Measurements from ENCODE around the gene RNF128. TPM values are rescaled to one million over a fixed set of nuclear protein-coding genes. Genes with fewer than 3 reads are reported as not detected.

RNF128 gene
- total RNA-seq, 2 experiments from 2014 or later, result not detected

Other genes starting within 250 kb of the RNF128 start
- gene RADX, start 114.7 kb upstream of the RNF128 start, total RNA-seq, result 10 to 100 TPM; 11.8 to 12.7 TPM
- 1 to 10 TPM; 1.4 to 2.2 TPM for gene TBC1D8B, start 76.0 kb downstream of the RNF128 start, total RNA-seq
- gene RIPPLY1, start 176.6 kb downstream of the RNF128 start, total RNA-seq, result not detected
- gene CLDN2, start 193.7 kb downstream of the RNF128 start, total RNA-seq, result not detected